Stimulated activated CD4-positive, alpha-beta T cell treated with anti-CD3 and anti-CD28 coated beads, Interleukin-15, amount 100 ng/mL, for 24 hours (primary cell): ENCODE results near the gene STARD13.

ENCODE experiments used
- DNase-seq: peaks from one replicate; pipeline ENCODE4 v3.0.0-alpha.2; 2020

STARD13 gene

GRCh38 chr13:33219926-33220325, 65.6 kb downstream of the STARD13 start:
- no peak for DNase-seq

DNA sequence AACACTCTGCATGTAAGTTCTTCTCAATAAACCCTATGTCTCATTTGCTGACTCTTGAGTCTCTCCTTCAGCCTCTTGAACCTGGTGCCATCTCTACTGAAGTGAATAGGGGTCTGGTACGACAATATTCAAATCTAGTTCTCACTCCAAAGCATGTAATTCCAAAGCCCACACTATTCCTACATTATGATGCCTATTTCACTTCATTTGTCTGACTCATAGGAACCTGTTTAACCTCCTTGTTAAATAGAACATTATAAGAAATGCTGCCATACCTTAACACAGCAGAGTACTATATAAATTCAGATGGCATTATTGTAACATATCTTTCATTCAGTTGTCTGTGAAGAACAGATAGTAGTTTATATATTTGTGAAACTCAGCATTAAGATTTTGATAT, 67.1 kb downstream of the STARD13 start:
- DNase-seq = no peak

DNA sequence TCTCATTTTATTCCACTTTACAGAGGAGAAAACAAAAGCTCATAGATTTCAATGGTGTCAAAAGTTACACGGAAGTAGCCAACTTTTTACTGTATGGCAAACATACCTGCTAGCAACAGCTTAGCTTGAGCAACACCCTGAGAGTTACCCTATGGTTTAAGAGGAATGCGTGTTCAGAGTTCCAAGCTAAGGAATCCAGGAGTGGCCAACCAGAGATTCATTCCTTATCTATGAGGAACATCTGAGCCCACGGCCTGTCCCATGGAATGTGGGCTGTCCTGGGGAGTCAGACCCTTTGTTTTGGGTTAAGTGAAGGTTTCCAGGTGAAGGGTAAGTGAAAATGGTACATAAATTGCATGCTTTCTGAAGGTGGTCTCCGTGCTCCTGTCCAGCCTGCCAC, 67.5 kb downstream of the STARD13 start:
- DNase-seq = no peak

DNA sequence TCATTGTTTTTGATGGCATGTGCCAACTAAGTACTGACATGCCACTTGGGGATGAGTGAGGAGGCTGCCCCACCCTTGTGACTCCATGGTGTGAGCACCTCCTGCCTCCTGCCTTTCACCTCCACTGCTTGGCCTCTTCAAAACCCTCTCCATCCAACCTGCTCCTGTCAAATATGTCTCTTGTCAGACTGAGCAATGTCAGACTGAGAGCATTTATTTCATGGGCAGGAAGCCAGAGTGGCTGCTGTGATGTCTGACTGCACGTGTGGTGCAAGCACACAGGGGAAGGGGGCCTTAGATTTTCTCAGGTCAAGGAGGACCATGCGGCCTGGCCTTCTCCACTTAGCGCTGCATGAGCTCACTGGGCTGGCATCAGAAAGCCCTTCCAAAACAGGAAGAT, 68.3 kb downstream of the STARD13 start:
- no peak for DNase-seq

GRCh38 chr13:33213797-33214196, 71.8 kb downstream of the STARD13 start:
- DNase-seq = no peak

GRCh38 chr13:33213024-33213768, 72.4 kb downstream of the STARD13 start:
- no peak for DNase-seq

DNA sequence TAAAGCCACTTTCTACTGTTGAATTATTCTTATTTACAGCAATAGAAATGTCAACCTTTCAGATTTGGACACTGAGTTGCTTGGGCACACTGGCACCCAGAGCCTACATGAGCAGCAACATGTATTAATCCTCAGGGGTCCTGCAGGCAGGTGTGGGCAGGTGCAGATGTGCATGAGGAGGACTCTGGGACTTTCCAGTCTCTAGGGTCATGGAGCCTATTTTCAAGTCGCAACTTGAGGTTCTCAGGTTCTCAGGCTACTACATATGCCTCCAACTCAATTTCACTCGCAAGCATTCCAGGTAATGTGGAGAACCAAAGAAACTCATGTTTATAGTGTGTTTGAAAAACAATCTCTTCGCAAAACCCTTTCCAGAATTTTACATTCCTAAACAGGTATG, 73.2 kb downstream of the STARD13 start:
- no peak for DNase-seq

- DNase-seq = no peak
Measured at GRCh38 chr13:33210090-33210489, 75.5 kb downstream of the STARD13 start.

GRCh38 chr13:33208290-33209220, 77.0 kb downstream of the STARD13 start:
- DNase-seq = no peak

- DNase-seq = no peak
Measured at GRCh38 chr13:33207615-33207961, 78.0 kb downstream of the STARD13 start.

DNA sequence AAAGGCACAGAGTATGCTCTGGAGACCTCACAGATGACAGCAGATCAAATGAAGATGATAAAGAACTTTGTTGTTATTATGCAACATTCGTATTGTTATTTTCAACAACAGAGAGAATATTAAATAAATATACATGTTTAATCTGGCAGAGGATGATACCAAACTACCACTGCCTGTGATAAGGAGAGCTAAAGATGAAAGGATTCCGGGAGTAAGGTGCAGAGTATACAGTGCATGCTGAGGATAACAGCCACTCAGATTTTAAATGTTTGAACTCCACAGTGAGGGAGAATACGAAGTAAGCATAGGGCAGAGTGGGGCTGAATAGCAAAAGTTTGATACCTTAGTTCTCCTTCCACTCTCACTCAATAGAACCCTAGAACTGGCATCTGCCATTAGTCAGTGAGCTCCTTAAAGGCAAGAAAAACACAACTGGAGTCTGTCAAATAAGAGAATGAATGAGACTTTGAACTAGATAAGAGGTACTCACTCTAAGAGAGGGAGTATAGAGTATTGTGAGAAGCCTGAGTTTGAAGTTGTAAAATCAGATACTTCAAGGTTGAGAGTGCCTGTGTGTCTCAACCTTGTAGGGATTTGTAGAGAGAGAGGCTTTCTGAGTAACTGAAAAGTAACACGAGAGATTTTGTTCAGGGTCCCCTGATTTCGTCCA, 78.5 kb downstream of the STARD13 start:
- no peak for DNase-seq

DNA sequence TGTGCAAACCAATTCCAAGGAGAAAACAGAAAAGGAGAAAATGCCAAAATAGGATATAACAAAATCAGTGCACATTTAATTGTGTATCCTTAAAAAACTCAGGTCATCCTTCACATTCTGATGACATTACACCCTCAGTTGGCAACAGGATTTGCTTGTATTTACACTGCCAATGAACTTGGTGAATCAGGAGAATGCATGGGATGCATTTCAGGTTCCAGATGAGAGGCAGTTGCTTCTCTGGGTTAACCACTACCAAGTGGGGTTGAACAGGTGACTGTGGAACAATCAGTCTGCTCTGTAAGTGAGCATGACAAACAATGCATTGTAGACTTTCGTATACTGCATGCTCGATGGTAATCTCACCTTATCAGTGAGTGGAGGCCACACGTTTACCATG, 79.1 kb downstream of the STARD13 start:
- DNase-seq = no peak

- no peak for DNase-seq
Measured at GRCh38 chr13:33205804-33206221, 79.7 kb downstream of the STARD13 start.

- DNase-seq = no peak
Measured at GRCh38 chr13:33205224-33205623, 80.3 kb downstream of the STARD13 start.

GRCh38 chr13:33204130-33204927, 81.2 kb downstream of the STARD13 start:
- DNase-seq = no peak

DNA sequence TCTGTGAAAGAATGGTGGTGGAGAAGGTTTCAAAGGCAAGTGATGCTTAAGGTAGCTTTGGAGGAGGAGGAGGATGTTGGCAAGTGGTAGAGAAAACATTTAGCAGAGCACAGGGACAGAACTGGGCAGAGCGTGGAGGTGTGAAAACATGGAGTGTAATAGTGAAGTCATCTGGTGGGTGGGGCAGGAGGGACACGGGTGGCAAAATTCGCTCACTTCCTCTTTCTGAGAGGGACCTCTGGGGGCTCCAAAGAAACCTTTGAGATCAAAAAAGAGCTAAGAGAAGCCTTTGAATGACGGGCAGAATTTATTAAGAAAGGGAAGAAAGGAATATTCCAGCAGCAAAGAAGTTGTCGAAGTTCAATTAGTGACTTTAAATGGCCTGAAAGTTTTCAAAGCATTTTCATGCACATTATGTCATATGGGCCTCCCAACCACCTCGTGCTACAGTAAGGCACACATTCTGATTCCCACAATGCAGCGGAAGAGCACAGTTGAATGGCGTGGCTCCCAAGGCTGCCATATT, 82.8 kb downstream of the STARD13 start:
- no peak for DNase-seq

DNA sequence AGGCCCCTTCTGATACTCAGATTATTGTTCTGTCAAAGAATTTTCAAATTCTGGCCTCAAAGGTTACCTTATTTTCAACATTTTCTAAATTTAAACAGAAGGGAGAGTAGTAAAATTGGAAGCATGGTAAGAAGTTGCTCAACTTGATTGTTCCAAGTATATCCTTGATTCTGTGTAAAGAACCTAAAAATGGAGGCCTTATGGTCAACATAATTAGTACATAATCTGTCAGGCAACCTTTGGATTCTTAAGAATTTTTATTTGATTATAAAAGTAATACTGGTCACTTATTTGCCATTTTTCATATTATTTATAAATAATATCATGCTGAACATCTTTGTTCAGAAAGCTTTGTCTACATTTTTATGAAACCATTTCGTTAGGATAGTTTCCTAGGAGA, 83.9 kb downstream of the STARD13 start:
- no peak for DNase-seq

DNA sequence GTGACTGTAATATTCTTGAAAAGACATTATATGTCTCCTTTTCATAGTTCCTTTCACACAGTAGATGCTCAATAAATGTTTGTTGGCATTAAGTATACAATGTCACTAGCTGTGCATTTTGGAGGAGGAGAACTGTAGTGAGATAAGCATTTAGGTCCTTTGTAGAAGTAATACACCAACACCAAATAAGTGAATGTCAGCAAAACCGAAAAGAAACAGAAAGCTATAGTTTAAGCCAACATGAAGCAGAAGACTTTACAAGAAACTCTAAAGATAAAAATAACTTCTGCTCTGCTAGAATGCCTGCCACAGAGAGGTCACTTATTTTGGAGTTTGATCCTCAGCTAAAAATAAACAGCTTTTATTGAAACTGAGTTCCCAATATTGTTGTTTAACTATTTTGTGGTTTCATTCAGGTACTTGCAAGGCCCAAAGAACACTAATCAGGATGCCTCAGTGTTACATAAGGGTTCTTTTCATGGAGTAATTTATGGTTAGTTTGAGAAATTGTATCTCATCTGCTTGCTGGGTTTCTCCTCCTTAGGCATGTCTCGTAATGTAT, 86.2 kb downstream of the STARD13 start:
- no peak for DNase-seq

GRCh38 chr13:33197541-33197971, 88.0 kb downstream of the STARD13 start:
- no peak for DNase-seq

DNA sequence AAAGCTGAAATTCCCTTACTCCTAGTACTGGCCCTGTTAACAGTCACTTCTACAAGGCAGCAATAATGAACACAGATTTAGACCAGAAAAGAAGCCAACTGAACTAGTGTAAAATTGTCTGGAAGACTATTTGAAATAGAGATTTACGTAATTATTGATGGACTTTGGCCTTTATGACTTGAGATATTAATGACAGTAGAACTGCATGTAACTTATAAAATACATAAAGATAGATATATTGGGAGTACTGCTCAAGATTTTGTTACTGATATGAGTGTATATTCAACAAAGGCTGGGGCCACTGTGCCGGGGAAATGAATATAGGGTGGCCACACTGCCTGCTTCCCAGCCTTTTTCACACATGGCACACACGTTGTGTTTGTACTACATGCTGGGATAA, 88.8 kb downstream of the STARD13 start:
- no peak for DNase-seq

DNA sequence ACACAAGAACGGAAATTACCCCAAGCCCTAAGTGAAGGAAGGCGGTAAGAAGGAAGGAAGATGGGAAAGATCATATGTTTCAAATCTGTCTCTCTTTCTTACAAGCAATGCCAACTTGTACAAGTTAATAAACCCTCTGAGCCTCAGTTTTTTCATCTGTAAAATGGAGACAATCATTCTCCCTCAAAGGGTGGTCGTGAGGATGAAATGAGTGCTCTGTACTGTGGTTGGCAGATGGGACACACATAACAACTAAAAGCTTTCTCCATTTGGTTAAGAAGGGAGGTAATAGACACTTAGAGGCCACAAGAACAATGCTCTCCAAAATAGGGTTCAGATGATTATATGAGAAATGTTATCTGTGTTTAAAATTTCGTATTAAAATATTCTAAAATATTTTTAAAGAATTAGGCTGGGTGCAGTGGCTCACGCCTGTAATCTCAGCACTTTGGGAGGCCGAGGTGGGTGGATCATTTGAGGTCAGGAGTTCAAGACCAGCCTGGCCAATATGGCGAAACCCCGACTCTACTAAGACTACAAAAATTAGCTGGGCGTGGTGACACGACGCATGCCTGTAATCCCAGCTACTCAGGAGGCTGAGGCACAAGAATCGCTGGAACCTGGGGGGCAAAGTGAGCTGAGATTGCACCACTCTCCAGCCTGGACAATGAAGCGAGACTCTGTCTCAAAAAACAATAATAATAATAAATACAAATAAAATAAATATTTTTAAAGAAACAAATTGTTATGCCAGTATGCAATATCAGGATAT, 89.7 kb downstream of the STARD13 start:
- no peak for DNase-seq
